Neural progenitor cell (in vitro differentiated cells): ENCODE measurements around the gene SLC1A4. TPM values are rescaled to one million over a fixed set of nuclear protein-coding genes. Genes with fewer than 3 reads are reported as not detected.

Experiments
- DNase-seq: peaks from one replicate; pipeline ENCODE4 v3.0.0-alpha.2; 2016; ENCODE audit warnings: low spot score
- H2AFZ ChIP-seq: fragments of 200-600 bp; sonication (generic); replicated peaks from 2 replicates; pipeline ENCODE4 v1.6.1; 2016; ENCODE audit warnings: antibody characterized with exemption
- H3F3A ChIP-seq: fragments of 200-600 bp; sonication (generic); 2 replicates; pipeline ENCODE4 v1.6.1; 2016; ENCODE audit warnings: antibody characterized with exemption, low read depth
- H3K27ac ChIP-seq: fragments of 200-600 bp; sonication (generic); 2 replicates; pipeline ENCODE4 v1.5.1; 2016; ENCODE audit warnings: mild to moderate bottlenecking
- H3K27me3 ChIP-seq: fragments of 200-600 bp; sonication (generic); 2 replicates; pipeline ENCODE4 v1.6.1; 2016; ENCODE audit warnings: mild to moderate bottlenecking, moderate library complexity
- H3K36me3 ChIP-seq: fragments of 200-600 bp; sonication (generic); 2 replicates; pipeline ENCODE4 v1.5.1; 2016
- H3K4me1 ChIP-seq: fragments of 200-600 bp; sonication (generic); 2 replicates; pipeline ENCODE4 v1.6.1; 2016; ENCODE audit warnings: mixed run types
- H3K4me2 ChIP-seq: fragments of 200-600 bp; sonication (generic); 2 replicates; pipeline ENCODE4 v1.6.1; 2016
- H3K4me3 ChIP-seq: fragments of 200-600 bp; sonication (generic); 2 replicates; pipeline ENCODE4 v1.5.1; 2016
- H3K79me2 ChIP-seq: fragments of 200-600 bp; sonication (generic); 2 replicates; pipeline ENCODE4 v1.6.1; 2016; ENCODE audit warnings: low read depth
- H3K9ac ChIP-seq: fragments of 200-600 bp; sonication (generic); 2 replicates; pipeline ENCODE4 v1.6.1; 2016
- H3K9me3 ChIP-seq: fragments of 200-600 bp; sonication (generic); 2 replicates; pipeline ENCODE4 v1.5.1; 2016; ENCODE audit warnings: low read depth
- H4K20me1 ChIP-seq: fragments of 200-600 bp; sonication (generic); 2 replicates; pipeline ENCODE4 v1.6.1; 2016; ENCODE audit warnings: low read depth
- H3K27ac Mint-ChIP-seq: 3 replicates; pipeline ENCODE4 v1.8.0; 2021; ENCODE audit warnings: mixed read lengths
- H3K27me3 Mint-ChIP-seq: 2 replicates; pipeline ENCODE4 v1.8.0; 2022; ENCODE audit warnings: low read depth, mild to moderate bottlenecking, inconsistent platforms, moderate library complexity, mixed read lengths; ENCODE audit not compliant: insufficient read depth
- H3K36me3 Mint-ChIP-seq: 3 replicates; pipeline ENCODE4 v1.8.0; 2021; ENCODE audit warnings: mixed read lengths
- H3K4me1 Mint-ChIP-seq: 3 replicates; pipeline ENCODE4 v1.8.0; 2021; ENCODE audit warnings: mixed read lengths
- H3K4me3 Mint-ChIP-seq: 3 replicates; pipeline ENCODE4 v1.8.0; 2021; ENCODE audit warnings: mild to moderate bottlenecking, moderate library complexity, mixed read lengths
- H3K9me3 Mint-ChIP-seq: 3 replicates; pipeline ENCODE4 v1.8.0; 2020; ENCODE audit warnings: mixed read lengths
- CTCF ChIP-seq: fragments of 200-600 bp; sonication (generic); IDR thresholded peaks from 2 replicates; pipeline ENCODE4 v1.5.1; 2017; ENCODE audit warnings: antibody characterized with exemption, mild to moderate bottlenecking
- EZH2 ChIP-seq: fragments of 200-600 bp; sonication (generic); IDR thresholded peaks from 2 replicates; pipeline ENCODE4 v1.6.1; 2017; ENCODE audit warnings: antibody characterized with exemption, mild to moderate bottlenecking, moderate library complexity
- EZH2phosphoT487 ChIP-seq: fragments of 200-600 bp; sonication (generic); IDR thresholded peaks from 2 replicates; pipeline ENCODE4 v1.6.1; 2017; ENCODE audit warnings: antibody characterized with exemption
- total RNA-seq: library from RNA; depleted of rRNA; stranded (reverse); fragments of >200 nt; gene quantifications from 2 replicates; pipeline ENCODE4 v1.2.3, GENCODE V29; 2015; ENCODE audit warnings: low replicate concordance

SLC1A4 gene
- total RNA-seq, 1 donor from 2014 or later = 1.3 TPM

DNA sequence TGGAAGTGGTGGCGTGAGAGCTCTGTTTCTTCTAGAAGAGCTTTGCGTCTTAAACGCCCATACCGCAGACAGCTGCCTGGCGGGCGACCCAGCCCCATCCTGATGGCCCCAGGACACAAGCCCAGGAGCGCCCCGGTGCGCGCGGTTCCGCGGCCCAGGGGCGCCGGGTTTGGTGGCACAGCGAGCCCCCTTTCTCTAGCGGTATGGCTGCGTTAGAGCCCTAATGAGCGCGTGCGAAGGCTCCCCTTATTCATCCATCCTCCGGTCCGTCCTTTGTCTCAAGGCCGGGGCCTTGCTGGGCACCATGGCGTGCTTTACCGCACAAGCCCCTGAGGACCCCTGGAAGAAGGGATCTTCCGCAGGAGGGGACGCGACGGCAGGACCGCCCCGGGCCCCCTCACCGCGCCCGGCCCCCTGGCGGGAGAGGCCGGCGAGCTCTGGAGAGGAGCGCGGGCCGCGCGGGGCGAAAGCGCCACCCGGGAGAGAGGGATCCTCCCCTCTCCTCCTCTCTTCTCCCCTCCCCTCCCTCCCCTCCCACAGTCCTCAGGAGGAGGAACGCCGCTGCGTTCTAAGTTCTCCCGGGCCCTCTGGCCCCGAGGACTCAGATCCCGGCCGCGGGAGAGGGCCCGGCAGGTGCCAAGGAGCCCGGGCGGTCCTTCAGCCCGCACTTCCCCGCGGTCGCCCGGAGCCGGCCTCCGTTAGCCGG, 626 bp upstream of the SLC1A4 start:
- TF ChIP-seq CTCF (peak; percentile 26), EZH2 (no peak)
- H3K79me2 ChIP-seq = no peaks in the 10 kb centered on the region
- H3K9me3 ChIP-seq = no peaks in the 10 kb centered on the region
- H2AFZ ChIP-seq = peak overlapping the region; percentile 91
- Mint-ChIP-seq H3K27ac (peak overlapping the region; percentile 80), H3K36me3 (peaks cover 4% of the 10 kb centered on the region), H3K4me1 (peaks cover 28% of the 10 kb centered on the region), H3K27me3 (peaks cover 21% of the 10 kb centered on the region), H3K9me3 (no peaks in the 10 kb centered on the region), H3K4me3 (peak overlapping the region; percentile 88)
- peaks cover 23% of the 10 kb centered on the region for H3F3A ChIP-seq
- no peaks in the 10 kb centered on the region for H3K36me3 ChIP-seq
- H3K4me3 ChIP-seq = peak overlapping the region; percentile 52
- H3K27ac ChIP-seq = no peak overlapping the region
- peaks cover 68% of the 10 kb centered on the region for H3K27me3 ChIP-seq
- peaks cover 15% of the 10 kb centered on the region for H3K4me1 ChIP-seq
- H4K20me1 ChIP-seq = peaks cover 19% of the 10 kb centered on the region
- H3K4me2 ChIP-seq = peak overlapping the region; percentile 100
- peak; percentile 77 for DNase-seq
- H3K9ac ChIP-seq = no peak overlapping the region

DNA sequence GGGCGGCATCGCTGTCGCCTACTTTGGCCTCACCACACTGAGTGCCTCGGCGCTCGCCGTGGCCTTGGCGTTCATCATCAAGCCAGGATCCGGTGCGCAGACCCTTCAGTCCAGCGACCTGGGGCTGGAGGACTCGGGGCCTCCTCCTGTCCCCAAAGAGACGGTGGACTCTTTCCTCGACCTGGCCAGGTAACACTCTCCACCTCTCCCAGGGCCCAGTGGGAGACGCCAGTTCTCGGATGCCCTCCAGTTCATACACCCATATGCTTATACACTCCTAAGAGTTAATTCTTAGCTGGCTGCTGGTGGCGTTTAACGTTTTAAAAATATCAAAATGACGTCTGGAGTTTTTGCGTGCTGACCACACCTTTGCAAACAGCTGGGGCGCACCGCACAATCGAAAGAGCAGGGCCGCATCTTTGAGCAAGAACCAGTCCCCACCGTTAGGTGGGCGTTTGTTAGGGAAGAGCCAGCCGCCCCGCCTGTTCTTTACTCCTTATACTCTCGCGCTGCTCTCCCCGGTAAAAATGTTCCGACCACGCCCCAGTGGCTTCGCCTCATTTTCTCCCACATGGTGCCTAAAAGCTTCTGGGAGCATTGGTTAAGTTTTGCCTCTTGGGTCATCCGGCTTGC, 899 bp downstream of the SLC1A4 start:
- H3K36me3 Mint-ChIP-seq = peaks cover 4% of the 10 kb centered on the region
- Histone ChIP-seq H3K9me3 (no peaks in the 10 kb centered on the region), H3F3A (peaks cover 23% of the 10 kb centered on the region), H3K9ac (no peak overlapping the region), H4K20me1 (peaks cover 19% of the 10 kb centered on the region), H3K36me3 (no peaks in the 10 kb centered on the region), H3K4me2 (peak overlapping the region; percentile 100), H3K4me3 (peak overlapping the region; percentile 52), H2AFZ (no peak overlapping the region), H3K27me3 (peaks cover 68% of the 10 kb centered on the region), H3K4me1 (peaks cover 15% of the 10 kb centered on the region), H3K27ac (no peak overlapping the region), H3K79me2 (no peaks in the 10 kb centered on the region)
- H3K27me3 Mint-ChIP-seq = peaks cover 21% of the 10 kb centered on the region
- H3K9me3 Mint-ChIP-seq = no peaks in the 10 kb centered on the region
- H3K4me1 Mint-ChIP-seq = peaks cover 28% of the 10 kb centered on the region
- peak overlapping the region; percentile 44 for H3K27ac Mint-ChIP-seq
- peak overlapping the region; percentile 83 for H3K4me3 Mint-ChIP-seq
- TF ChIP-seq CTCF (no peak), EZH2phosphoT487 (no peak), EZH2 (peak; percentile 63)
- peak; percentile 28 for DNase-seq

DNA sequence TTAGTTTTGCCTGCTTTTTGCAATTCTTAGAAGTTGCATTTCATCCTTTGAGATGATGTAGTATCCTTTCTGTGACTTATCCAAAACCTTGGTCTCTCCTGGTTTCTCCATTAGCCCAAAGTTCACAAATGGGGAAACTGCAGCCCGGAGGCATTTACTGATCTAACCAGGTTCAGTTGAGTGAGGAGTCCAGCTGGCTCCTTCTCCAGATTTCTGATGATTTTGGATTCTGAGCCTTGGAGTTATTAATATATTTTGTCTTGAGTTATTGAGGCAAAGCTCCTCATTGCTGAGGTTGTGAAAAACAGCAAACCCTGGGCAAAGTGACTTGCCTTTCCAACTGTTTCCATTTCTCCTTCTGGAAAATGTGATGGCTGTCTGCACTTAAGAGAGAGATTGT, 1.7 kb downstream of the SLC1A4 start:
- DNase-seq = no peak
- Mint-ChIP-seq H3K9me3 (no peaks in the 10 kb centered on the region), H3K4me3 (peak overlapping the region; percentile 83), H3K36me3 (peaks cover 4% of the 10 kb centered on the region), H3K4me1 (peaks cover 28% of the 10 kb centered on the region), H3K27me3 (peaks cover 21% of the 10 kb centered on the region), H3K27ac (no peak overlapping the region)
- no peak overlapping the region for H3K4me2 ChIP-seq
- no peaks in the 10 kb centered on the region for H3K36me3 ChIP-seq
- no peaks in the 10 kb centered on the region for H3K79me2 ChIP-seq
- H3K27ac ChIP-seq = no peak overlapping the region
- TF ChIP-seq EZH2 (no peak), EZH2phosphoT487 (no peak), CTCF (no peak)
- H3K9me3 ChIP-seq = no peaks in the 10 kb centered on the region
- no peak overlapping the region for H2AFZ ChIP-seq
- peaks cover 68% of the 10 kb centered on the region for H3K27me3 ChIP-seq
- H4K20me1 ChIP-seq = peaks cover 19% of the 10 kb centered on the region
- H3K4me3 ChIP-seq = no peak overlapping the region
- H3F3A ChIP-seq = peaks cover 23% of the 10 kb centered on the region
- H3K4me1 ChIP-seq = peaks cover 15% of the 10 kb centered on the region
- H3K9ac ChIP-seq = no peak overlapping the region
